SK-N-SH (cell line): ENCODE results near the gene CELA3B. TPM values are rescaled to one million over a fixed set of nuclear protein-coding genes. Genes with fewer than 3 reads are reported as not detected.
"Not testable (repeated sequence)": the region's sequence is repeated elsewhere in the genome, so short reads cannot be mapped to it uniquely, and the experiment has no call there.

Experiments used
- CTCF ChIA-PET: fragments of 300-600, 350-600 bp; formaldehyde crosslinking; extraction: SDS; loops from one replicate; lab custom pipeline; 2021; lab: Yijun Ruan, JAX
- POLR2A ChIA-PET: fragments of 350-600 bp; sonication (Branson Sonifier 250); formaldehyde crosslinking; extraction: SDS; loops from one replicate; lab custom pipeline; 2020; ENCODE audit warnings: antibody characterized with exemption, inconsistent platforms; lab: Yijun Ruan, JAX
- DNase-seq: peaks from one replicate; pipeline ENCODE4 v3.0.0; 2012
- H2AFZ ChIP-seq: fragments of 200-600 bp; sonication (generic); 2 replicates; pipeline ENCODE4 v1.8.1; 2016; ENCODE audit warnings: antibody characterized with exemption, mild to moderate bottlenecking, low read depth
- H3F3A ChIP-seq: fragments of 200-600 bp; sonication (generic); replicated peaks from 2 replicates; pipeline ENCODE3; 2016; ENCODE audit warnings: antibody characterized with exemption, mild to moderate bottlenecking; ENCODE audit not compliant: insufficient read depth
- H3K27ac ChIP-seq, 2 experiments: fragments of 200-500 bp in 1 of 2; fragments of 200-600 bp in 1 of 2; sonication (Bioruptor generic) in 1 of 2; sonication (generic), shearing (Covaris generic) in 1 of 2; 2 replicates each; pipeline versions ENCODE4 v1.5.1 to v1.6.1; 2014 to 2016; ENCODE audit warnings: low read depth in 2 of 2, inconsistent platforms in 1 of 2, low read length in 1 of 2, mild to moderate bottlenecking in 1 of 2, mixed read lengths in 1 of 2
- H3K27me3 ChIP-seq: fragments of 200-600 bp; sonication (generic), shearing (Covaris generic); 2 replicates; pipeline ENCODE4 v1.6.1; 2016; ENCODE audit warnings: mixed run types; ENCODE audit not compliant: insufficient read depth
- H3K36me3 ChIP-seq, 2 experiments: fragments of 200-500 bp in 1 of 2; fragments of 200-600 bp in 1 of 2; sonication (Bioruptor generic) in 1 of 2; sonication (generic) in 1 of 2; replicated peaks in 1 of 2; 2 replicates each; pipeline versions ENCODE3 to v1.5.1; 2014 to 2016; ENCODE audit warnings: low read length in 1 of 2, mild to moderate bottlenecking in 1 of 2; ENCODE audit not compliant: insufficient read depth in 2 of 2, control insufficient read depth in 1 of 2
- H3K4me1 ChIP-seq, 2 experiments: fragments of 200-500 bp in 1 of 2; fragments of 200-600 bp in 1 of 2; sonication (Bioruptor generic) in 1 of 2; sonication (generic), shearing (Covaris generic) in 1 of 2; 2 replicates each; pipeline versions ENCODE4 v1.5.1 to v1.6.1; 2014 to 2016; ENCODE audit warnings: low read depth in 1 of 2, low read length in 1 of 2, mixed run types in 1 of 2; ENCODE audit not compliant: insufficient read depth in 2 of 2, control insufficient read depth in 1 of 2
- H3K4me2 ChIP-seq: fragments of 200-600 bp; sonication (generic), shearing (Covaris generic); 2 replicates; pipeline ENCODE4 v1.6.1; 2017; ENCODE audit warnings: mixed run types
- H3K4me3 ChIP-seq, 2 experiments: fragments of 200-500 bp in 1 of 2; fragments of 200-600 bp in 1 of 2; sonication (Bioruptor generic) in 1 of 2; sonication (generic), shearing (Covaris generic) in 1 of 2; 2 replicates each; pipeline versions ENCODE4 v1.5.1 to v1.8.1; 2014 to 2016; ENCODE audit warnings: low read depth in 2 of 2, inconsistent platforms in 1 of 2, low read length in 1 of 2, mild to moderate bottlenecking in 1 of 2, mixed read lengths in 1 of 2, moderate library complexity in 1 of 2
- H3K79me2 ChIP-seq: fragments of 200-600 bp; sonication (generic); 2 replicates; pipeline ENCODE4 v1.8.1; 2017; ENCODE audit warnings: mild to moderate bottlenecking; ENCODE audit not compliant: insufficient read depth
- H3K9ac ChIP-seq: fragments of 200-600 bp; sonication (generic); 2 replicates; pipeline ENCODE4 v1.6.1; 2017; ENCODE audit warnings: mixed run types
- H3K9me2 ChIP-seq: fragments of 200-600 bp; sonication (generic); 2 replicates; pipeline ENCODE4 v1.6.1; 2017; ENCODE audit warnings: mixed run types
- H3K9me3 ChIP-seq: fragments of 200-600 bp; sonication (generic); 2 replicates; pipeline ENCODE4 v1.6.1; 2017; ENCODE audit warnings: mixed run types, mild to moderate bottlenecking, moderate library complexity
- H4K20me1 ChIP-seq: fragments of 200-600 bp; sonication (generic); 2 replicates; pipeline ENCODE4 v1.6.1; 2017; ENCODE audit warnings: mild to moderate bottlenecking, mixed run types; ENCODE audit not compliant: insufficient read depth
- EP300 ChIP-seq, 2 experiments: IDR thresholded peaks; 2 replicates each; pipeline versions ENCODE4 v1.4.0 to v1.6.1; 2012; ENCODE audit warnings: borderline replicate concordance in 1 of 2, low read depth in 1 of 2, low read length in 1 of 2
- EZH2phosphoT487 ChIP-seq: fragments of 200-600 bp; sonication (generic); IDR thresholded peaks from 2 replicates; pipeline ENCODE4 v1.6.1; 2017; ENCODE audit warnings: low read depth, mixed run types, mild to moderate bottlenecking, antibody characterized with exemption, moderate library complexity, borderline replicate concordance
- FOXJ3 ChIP-seq: sonication (generic); formaldehyde crosslinking; IDR thresholded peaks from 2 replicates; pipeline ENCODE4 v1.5.1; 2020; ENCODE audit warnings: mild to moderate bottlenecking, missing genetic modification reagents
- MXI1 ChIP-seq: IDR thresholded peaks from 2 replicates; pipeline ENCODE4 v1.6.1; 2012; ENCODE audit warnings: mild to moderate bottlenecking, low read depth, low read length, improper control_type of control experiment
- RAD21 ChIP-seq: IDR thresholded peaks from 2 replicates; pipeline ENCODE4 v1.6.1; 2012; ENCODE audit warnings: mild to moderate bottlenecking, low read length
- RCOR1 ChIP-seq: fragments of 150-350 bp; IDR thresholded peaks from 2 replicates; pipeline ENCODE4 v1.6.1; 2017; ENCODE audit warnings: antibody characterized with exemption, low read length
- RFX5 ChIP-seq: IDR thresholded peaks from 2 replicates; pipeline ENCODE4 v1.6.1; 2012; ENCODE audit warnings: mild to moderate bottlenecking, improper control_type of control experiment, low read length
- RXRA ChIP-seq: IDR thresholded peaks from 2 replicates; pipeline ENCODE4 v1.4.0; 2012; ENCODE audit warnings: low read depth, mild to moderate bottlenecking, borderline replicate concordance
- TEAD4 ChIP-seq: IDR thresholded peaks from 2 replicates; pipeline ENCODE4 v1.4.0; 2012; ENCODE audit warnings: mild to moderate bottlenecking, borderline replicate concordance; ENCODE audit not compliant: insufficient read depth
- WGBS: methylation state at CpG from one replicate; pipeline ENCODE4 v1.1.6; 2017; ENCODE audit warnings: low lambda C conversion rate; 5-methylcytosine and 5-hydroxymethylcytosine counted together
- polyA plus RNA-seq, 3 experiments: library from polyadenylated mRNA; depleted of rRNA; stranded (reverse); fragments of >200 nt; gene quantifications; 2 replicates each; pipeline ENCODE4 v1.2.3, GENCODE V29; 2012
- TF ChIP-seq, protein P1 (sequence below): fragments of 150-350 bp; IDR thresholded peaks from 2 replicates; pipeline ENCODE4 v1.6.1; 2016; ENCODE audit warnings: mild to moderate bottlenecking, low read depth, low read length
- TF ChIP-seq, protein P2 (sequence below): IDR thresholded peaks from 2 replicates; pipeline ENCODE4 v1.6.1; 2012; ENCODE audit warnings: mild to moderate bottlenecking, low read depth, low read length, moderate library complexity
- TF ChIP-seq, protein P3 (sequence below): IDR thresholded peaks from 2 replicates; pipeline ENCODE4 v1.4.0; 2012; ENCODE audit warnings: low read depth

The CELA3B gene
- polyA plus RNA-seq, 1 of the 3 experiments (the other 2 are of a cell fraction): not detected

DNA sequence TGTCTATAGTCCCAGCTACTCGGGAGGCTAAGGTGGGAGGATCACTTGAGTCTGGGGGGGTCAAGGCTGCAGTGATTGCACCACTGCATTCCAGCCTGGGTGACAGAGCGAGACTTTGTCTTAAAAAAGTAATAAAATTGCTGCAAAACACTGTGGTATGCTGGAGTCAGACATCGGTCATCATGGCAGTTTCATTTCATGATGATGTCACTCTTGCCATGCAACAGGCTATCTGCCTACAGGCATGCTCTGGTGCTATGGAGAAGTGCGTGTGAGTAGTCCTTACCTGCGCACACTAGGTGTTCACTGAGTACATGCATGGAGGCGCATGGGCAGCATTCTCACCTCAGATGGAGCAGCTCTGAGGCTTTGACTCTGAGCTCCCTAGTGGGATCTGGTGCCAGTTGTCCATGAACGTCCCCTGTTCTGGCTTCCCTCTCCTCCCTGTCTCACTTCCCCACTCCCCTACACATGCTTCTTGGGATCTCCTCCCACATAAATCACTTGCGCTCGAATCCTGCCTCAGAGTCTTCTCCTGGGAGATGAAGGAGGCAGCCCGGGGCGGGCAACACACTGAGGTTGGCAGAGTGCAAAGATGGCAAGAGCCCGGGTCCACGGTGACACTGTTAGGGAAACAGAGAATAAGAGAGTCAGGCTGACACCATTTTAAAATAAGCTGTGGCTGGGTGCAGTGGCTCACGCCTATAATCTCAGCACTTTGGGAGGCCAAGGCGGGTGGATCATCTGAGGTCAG is 10.4 kb upstream of the CELA3B start:
- Histone ChIP-seq H3K79me2 (no peaks in the 10 kb centered on the region), H3K4me2 (no peak overlapping the region), H3F3A (no peaks in the 10 kb centered on the region), H3K27ac (no peak overlapping the region), H3K9me2 (no peaks in the 10 kb centered on the region), H3K27me3 (no peaks in the 10 kb centered on the region), H3K9ac (no peak overlapping the region), H3K4me3 (no peak overlapping the region), H3K9me3 (no peaks in the 10 kb centered on the region), H3K36me3 (no peaks in the 10 kb centered on the region), H4K20me1 (no peaks in the 10 kb centered on the region), H3K4me1 (peaks cover 0 to 8% of the 10 kb centered on the region in 2 experiments; a peak in 1 of 4 replicates)
- no peak for DNase-seq
- POLR2A ChIA-PET: no interaction called here
- CTCF ChIA-PET: interaction anchor here (1.7 to 4.0 kb wide), 4 partner anchors 14 to 264 kb away, joined by 4 to 20 read pairs (median 12); no protein-coding TSS in a partner anchor
- WGBS: 82% methylated on average over 15 of the region's 15 CpGs
- TF ChIP-seq TEAD4 (no peak), FOXJ3 (no peak), RXRA (no peak), RFX5 (no peak), RAD21 (no peak), RCOR1 (no peak), EZH2phosphoT487 (no peak), EP300 (IDR thresholded peaks at IDR 0.05; ENCODE audit: borderline replicate concordance in 1 of 2, low read depth in 1 of 2, low read length in 1 of 2) (no peak), MXI1 (no peak)
- TF ChIP-seq, protein P1, sequence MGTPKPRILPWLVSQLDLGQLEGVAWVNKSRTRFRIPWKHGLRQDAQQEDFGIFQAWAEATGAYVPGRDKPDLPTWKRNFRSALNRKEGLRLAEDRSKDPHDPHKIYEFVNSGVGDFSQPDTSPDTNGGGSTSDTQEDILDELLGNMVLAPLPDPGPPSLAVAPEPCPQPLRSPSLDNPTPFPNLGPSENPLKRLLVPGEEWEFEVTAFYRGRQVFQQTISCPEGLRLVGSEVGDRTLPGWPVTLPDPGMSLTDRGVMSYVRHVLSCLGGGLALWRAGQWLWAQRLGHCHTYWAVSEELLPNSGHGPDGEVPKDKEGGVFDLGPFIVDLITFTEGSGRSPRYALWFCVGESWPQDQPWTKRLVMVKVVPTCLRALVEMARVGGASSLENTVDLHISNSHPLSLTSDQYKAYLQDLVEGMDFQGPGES: no peak
- TF ChIP-seq, protein P2, sequence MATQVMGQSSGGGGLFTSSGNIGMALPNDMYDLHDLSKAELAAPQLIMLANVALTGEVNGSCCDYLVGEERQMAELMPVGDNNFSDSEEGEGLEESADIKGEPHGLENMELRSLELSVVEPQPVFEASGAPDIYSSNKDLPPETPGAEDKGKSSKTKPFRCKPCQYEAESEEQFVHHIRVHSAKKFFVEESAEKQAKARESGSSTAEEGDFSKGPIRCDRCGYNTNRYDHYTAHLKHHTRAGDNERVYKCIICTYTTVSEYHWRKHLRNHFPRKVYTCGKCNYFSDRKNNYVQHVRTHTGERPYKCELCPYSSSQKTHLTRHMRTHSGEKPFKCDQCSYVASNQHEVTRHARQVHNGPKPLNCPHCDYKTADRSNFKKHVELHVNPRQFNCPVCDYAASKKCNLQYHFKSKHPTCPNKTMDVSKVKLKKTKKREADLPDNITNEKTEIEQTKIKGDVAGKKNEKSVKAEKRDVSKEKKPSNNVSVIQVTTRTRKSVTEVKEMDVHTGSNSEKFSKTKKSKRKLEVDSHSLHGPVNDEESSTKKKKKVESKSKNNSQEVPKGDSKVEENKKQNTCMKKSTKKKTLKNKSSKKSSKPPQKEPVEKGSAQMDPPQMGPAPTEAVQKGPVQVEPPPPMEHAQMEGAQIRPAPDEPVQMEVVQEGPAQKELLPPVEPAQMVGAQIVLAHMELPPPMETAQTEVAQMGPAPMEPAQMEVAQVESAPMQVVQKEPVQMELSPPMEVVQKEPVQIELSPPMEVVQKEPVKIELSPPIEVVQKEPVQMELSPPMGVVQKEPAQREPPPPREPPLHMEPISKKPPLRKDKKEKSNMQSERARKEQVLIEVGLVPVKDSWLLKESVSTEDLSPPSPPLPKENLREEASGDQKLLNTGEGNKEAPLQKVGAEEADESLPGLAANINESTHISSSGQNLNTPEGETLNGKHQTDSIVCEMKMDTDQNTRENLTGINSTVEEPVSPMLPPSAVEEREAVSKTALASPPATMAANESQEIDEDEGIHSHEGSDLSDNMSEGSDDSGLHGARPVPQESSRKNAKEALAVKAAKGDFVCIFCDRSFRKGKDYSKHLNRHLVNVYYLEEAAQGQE: no peak
- TF ChIP-seq, protein P3, sequence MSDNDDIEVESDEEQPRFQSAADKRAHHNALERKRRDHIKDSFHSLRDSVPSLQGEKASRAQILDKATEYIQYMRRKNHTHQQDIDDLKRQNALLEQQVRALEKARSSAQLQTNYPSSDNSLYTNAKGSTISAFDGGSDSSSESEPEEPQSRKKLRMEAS: no peak
- TF ChIP-seq, all 33 proteins: peak for 0
- H2AFZ ChIP-seq: peak overlapping the region; percentile 51; the same call in 1 of the 2 replicates

DNA sequence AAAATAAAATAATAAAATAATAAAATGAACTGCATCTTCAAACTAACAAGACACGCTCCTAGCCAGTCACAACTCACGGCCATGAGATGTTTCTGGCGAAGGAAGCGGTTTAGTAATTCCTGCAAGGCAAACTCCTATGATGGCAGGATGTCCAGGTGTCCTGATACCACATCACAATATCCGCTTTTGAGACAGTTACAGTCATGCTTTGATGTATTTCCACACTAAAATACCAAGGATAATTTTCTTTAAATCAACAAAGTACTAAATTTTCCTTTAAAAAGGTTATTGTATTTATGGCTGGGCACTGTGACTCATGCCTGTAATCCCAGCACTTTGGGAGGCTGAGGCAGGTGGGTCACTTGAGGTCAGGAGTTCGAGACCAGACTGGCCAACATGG is 9.6 kb upstream of the CELA3B start:
- H3K27ac ChIP-seq, H3F3A ChIP-seq, H3K36me3 ChIP-seq, H4K20me1 ChIP-seq, H2AFZ ChIP-seq, H3K27me3 ChIP-seq, H3K9me3 ChIP-seq, DNase-seq, H3K4me3 ChIP-seq, H3K9me2 ChIP-seq, H3K4me1 ChIP-seq, H3K79me2 ChIP-seq, H3K4me2 ChIP-seq, POLR2A ChIA-PET, H3K9ac ChIP-seq, CTCF ChIA-PET: not testable (repeated sequence)
- 96% methylated on average over 6 of the region's 6 CpGs for WGBS

DNA sequence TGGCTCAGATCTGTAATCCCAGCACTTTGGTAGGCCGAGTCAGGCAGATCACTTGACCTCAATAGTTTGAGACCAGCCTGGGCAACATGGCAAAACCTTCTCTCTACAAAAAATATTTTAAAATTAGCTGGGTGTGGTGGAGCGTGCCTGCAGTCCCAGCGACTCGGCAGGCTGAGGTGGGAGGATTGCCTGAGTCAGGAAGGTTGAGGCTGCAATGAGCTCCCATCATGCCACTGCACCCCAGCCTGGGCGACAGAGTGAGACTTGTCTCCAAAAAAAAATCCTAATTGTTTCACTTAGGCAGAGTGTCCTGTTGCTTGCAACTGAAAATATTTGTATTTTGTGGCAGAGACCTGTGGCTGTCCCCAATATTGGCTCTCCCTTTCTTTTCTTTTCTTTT is 7.8 kb upstream of the CELA3B start:
- H3K79me2 ChIP-seq, DNase-seq, H3K4me3 ChIP-seq, H3K36me3 ChIP-seq, H3K4me1 ChIP-seq, H3K9ac ChIP-seq, H3K9me3 ChIP-seq, H4K20me1 ChIP-seq, H3F3A ChIP-seq, H3K4me2 ChIP-seq, H3K27me3 ChIP-seq, CTCF ChIA-PET, H3K27ac ChIP-seq, H2AFZ ChIP-seq, POLR2A ChIA-PET, H3K9me2 ChIP-seq: not testable (repeated sequence)
- WGBS: 70% methylated on average over 3 of the region's 5 CpGs
